ENCODE data around the gene FAM187B. TPM values are rescaled to one million over a fixed set of nuclear protein-coding genes. Genes with fewer than 3 reads are reported as not detected.

The FAM187B gene
- total RNA-seq, 1 donor from 2014 or later, result not detected

DNA sequence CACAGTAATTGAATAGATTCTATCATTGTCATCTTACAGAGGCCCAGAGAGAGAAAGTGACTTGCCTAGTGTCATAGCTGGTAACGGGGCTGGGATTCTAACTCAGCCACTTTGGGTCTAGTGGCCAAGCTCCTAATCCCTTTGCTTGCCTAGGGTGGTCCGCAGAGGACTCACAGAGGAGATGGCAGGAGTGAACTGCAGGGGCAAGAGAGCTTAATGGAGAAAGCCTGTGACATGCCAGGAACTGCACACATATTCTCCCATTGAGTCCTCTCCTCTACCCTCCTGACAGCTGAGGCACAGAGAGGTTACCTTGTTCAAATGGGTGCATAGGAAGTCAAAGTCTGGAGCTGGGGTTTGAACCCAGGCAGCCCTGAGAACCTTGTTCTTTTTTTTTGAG, 22.9 kb upstream of the FAM187B start:
- Histone ChIP-seq H3K9me3 (no peaks in the 10 kb centered on the region), H3K36me3 (no peaks in the 10 kb centered on the region), H3K4me1 (peaks cover 6 to 8% of the 10 kb centered on the region in 2 donors), H3K4me3 (no peak overlapping the region), H3K27me3 (peaks cover 10% of the 10 kb centered on the region), H3K27ac (no peak overlapping the region)
- intact Hi-C loops (cut with DNase I), result no loop called here
- TF ChIP-seq, protein P1, sequence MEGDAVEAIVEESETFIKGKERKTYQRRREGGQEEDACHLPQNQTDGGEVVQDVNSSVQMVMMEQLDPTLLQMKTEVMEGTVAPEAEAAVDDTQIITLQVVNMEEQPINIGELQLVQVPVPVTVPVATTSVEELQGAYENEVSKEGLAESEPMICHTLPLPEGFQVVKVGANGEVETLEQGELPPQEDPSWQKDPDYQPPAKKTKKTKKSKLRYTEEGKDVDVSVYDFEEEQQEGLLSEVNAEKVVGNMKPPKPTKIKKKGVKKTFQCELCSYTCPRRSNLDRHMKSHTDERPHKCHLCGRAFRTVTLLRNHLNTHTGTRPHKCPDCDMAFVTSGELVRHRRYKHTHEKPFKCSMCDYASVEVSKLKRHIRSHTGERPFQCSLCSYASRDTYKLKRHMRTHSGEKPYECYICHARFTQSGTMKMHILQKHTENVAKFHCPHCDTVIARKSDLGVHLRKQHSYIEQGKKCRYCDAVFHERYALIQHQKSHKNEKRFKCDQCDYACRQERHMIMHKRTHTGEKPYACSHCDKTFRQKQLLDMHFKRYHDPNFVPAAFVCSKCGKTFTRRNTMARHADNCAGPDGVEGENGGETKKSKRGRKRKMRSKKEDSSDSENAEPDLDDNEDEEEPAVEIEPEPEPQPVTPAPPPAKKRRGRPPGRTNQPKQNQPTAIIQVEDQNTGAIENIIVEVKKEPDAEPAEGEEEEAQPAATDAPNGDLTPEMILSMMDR (IDR thresholded peaks at IDR 0.05), result no peak
- DNase-seq (ENCODE audit: low spot score in 2 of 2), result no peak

DNA sequence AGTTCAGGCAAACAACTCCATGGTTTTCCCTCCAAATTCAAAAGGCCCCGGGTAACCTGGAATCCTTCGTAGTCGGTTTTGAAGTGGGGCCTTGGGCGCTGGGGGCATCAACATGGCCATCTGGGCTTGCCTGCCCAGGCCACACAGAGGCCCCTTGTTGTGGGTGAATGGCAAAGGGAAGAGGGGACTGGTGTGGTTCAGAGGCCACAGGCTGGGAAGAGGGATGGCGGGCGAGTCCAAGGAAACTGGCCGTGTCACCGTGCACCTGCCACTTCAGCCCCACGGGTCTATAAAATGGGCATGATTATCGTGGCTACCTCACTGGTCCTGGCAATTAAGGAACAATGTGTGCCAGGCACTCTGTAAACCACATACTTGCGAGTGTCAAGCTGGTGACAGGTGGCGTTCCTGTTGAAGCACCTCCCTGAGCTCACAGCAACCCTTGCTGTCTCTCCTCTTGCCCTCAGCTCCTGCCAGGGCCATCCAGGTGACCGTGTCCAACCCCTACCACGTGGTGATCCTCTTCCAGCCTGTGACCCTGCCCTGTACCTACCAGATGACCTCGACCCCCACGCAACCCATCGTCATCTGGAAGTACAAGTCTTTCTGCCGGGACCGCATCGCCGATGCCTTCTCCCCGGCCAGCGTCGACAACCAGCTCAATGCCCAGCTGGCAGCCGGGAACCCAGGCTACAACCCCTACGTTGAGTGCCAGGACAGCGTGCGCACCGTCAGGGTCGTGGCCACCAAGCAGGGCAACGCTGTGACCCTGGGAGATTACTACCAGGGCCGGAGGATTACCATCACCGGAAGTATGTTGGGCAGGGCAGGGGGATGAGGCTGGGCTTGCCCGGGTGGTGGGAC, 21.5 kb upstream of the FAM187B start:
- peaks cover 6 to 8% of the 10 kb centered on the region in 2 donors for H3K4me1 ChIP-seq
- no peak overlapping the region for H3K27ac ChIP-seq
- TF ChIP-seq, protein P1 (IDR thresholded peaks at IDR 0.05), result no peak
- intact Hi-C loops (cut with DNase I), result no loop called here
- no peaks in the 10 kb centered on the region for H3K9me3 ChIP-seq
- peaks cover 10% of the 10 kb centered on the region for H3K27me3 ChIP-seq
- no peaks in the 10 kb centered on the region for H3K36me3 ChIP-seq
- no peak for DNase-seq (ENCODE audit: low spot score in 2 of 2)
- peak overlapping the region in 1 of 2 donors; percentile 67 for H3K4me3 ChIP-seq

DNA sequence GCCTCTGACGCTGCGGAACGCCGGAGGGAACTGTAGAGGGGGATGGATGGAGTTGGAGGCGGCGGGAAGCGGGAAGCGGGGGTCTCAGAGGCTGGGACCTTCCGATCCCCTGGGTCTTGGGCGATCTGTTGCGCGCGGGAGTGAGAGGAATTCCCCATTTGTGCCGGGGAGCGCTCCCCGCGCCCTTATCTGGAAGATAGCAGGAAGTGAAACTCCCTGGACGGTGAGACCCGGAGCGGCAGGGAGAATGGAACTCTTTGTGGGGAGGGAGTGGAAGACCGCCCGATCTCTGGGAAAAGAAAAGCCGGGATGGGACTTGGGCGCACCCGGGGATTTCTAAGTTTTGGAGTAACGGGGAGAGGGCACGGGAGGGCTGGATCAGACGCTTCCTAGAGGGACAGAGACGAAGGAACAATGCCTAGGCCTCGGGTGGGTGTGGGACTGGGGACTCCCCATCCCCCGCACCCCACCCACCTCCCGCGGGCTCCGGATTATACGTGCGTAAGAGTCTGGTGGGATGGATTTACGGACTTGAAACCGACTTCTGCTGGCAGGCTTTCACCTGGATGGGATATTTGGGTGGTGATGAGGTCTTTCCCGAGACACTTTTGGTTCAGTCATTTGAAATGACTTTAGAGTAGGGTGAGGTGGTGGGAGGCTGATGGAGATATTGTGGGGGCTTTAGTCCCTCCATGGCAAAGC, 20.8 kb upstream of the FAM187B start:
- H3K4me1 ChIP-seq, result peaks cover 6 to 8% of the 10 kb centered on the region in 2 donors
- no peak overlapping the region for H3K27ac ChIP-seq
- H3K9me3 ChIP-seq, result no peaks in the 10 kb centered on the region
- intact Hi-C loops (cut with DNase I), result no loop called here
- no peak for DNase-seq (ENCODE audit: low spot score in 2 of 2)
- H3K27me3 ChIP-seq, result peaks cover 10% of the 10 kb centered on the region
- peak overlapping the region; percentile 52 to 67 for H3K4me3 ChIP-seq
- H3K36me3 ChIP-seq, result no peaks in the 10 kb centered on the region
- TF ChIP-seq, protein P1 (IDR thresholded peaks at IDR 0.05), result no peak

DNA sequence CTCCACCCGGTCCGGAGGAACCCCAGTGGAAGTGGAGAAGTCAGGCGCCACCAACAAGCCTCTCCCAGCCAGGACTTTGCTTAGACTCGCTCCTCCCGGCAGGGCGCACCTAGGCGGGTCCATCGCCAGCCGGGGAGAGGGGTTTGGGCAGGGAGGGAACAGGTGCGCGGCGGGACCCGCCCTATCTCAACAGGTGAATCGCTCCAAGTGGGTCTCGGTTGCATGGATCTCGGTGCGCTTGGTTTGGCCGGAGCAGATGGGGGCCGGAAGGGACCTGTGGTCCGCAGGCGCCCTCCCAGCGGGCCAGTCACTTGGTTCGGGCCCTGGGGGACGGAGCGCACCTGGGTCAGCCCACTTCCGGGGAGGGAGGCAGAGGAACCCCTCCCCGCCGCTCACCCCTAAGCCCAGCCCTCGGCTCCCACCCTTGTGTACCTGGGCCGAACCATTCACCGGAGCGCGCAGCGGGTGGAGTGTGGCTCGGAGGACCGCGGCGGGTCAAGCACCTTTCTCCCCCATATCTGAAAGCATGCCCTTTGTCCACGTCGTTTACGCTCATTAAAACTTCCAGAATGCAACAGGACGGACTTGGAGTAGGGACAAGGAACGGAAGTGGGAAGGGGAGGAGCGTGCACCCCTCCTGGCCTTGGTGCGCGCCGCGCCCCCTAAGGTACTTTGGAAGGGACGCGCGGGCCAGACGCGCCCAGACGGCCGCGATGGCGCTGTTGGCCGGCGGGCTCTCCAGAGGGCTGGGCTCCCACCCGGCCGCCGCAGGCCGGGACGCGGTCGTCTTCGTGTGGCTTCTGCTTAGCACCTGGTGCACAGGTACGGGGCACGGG, 20.0 kb upstream of the FAM187B start, which contains the start of gene LSR:
TSS of gene LSR (plus strand) at position 693 of the 836 bp plus-strand sequence. CDS start at position 714, 21 bp downstream.
- Histone ChIP-seq H3K27ac (peak within 1 kb of the TSS; percentile 48 to 64), H3K27me3 (peaks cover 10% of the 10 kb centered on the region), H3K4me3 (peak within 1 kb of the TSS; percentile 52 to 67), H3K4me1 (peaks cover 6 to 8% of the 10 kb centered on the region in 2 donors), H3K36me3 (no peaks in the 10 kb centered on the region), H3K9me3 (no peaks in the 10 kb centered on the region)
- intact Hi-C loops (cut with DNase I), result no loop called here
- TF ChIP-seq, protein P1 (IDR thresholded peaks at IDR 0.05), result no peak
- no peak for DNase-seq (ENCODE audit: low spot score in 2 of 2)

All from ascending aorta (tissue), 2 donors.